ENCODE results near the gene DIPK1C.
A peak's percentile ranks its signal among the peaks of the same experiment; 100 is the strongest.

The DIPK1C gene

DNA sequence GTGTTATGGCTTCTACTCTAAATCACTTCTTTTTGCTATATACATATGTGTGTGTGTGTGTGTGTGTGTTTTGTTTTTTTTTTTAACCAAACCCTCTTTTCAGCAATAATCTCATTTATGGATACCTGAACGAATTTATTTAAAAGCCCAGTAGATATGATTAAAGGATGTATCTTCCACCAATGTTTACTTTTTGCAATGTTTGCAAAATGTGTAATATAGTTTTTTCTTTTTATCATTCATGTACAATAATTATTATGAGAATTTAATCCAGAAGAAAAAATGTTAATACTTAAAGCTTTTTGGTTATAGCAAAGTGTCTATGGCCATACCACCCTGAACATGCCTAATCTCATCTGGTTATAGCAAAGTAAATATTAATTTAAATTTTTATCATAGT, 37.4 kb upstream of the DIPK1C start:
- H3K4me3 ChIP-seq (replicated peaks in 1 of 2; ENCODE audit: low read depth in 2 of 2, low read length in 2 of 2), result no peak overlapping the region
- no peak for DNase-seq (ENCODE audit: low read depth in 2 of 2)
- TF ChIP-seq, protein P1, sequence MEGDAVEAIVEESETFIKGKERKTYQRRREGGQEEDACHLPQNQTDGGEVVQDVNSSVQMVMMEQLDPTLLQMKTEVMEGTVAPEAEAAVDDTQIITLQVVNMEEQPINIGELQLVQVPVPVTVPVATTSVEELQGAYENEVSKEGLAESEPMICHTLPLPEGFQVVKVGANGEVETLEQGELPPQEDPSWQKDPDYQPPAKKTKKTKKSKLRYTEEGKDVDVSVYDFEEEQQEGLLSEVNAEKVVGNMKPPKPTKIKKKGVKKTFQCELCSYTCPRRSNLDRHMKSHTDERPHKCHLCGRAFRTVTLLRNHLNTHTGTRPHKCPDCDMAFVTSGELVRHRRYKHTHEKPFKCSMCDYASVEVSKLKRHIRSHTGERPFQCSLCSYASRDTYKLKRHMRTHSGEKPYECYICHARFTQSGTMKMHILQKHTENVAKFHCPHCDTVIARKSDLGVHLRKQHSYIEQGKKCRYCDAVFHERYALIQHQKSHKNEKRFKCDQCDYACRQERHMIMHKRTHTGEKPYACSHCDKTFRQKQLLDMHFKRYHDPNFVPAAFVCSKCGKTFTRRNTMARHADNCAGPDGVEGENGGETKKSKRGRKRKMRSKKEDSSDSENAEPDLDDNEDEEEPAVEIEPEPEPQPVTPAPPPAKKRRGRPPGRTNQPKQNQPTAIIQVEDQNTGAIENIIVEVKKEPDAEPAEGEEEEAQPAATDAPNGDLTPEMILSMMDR (IDR thresholded peaks at IDR 0.05; ENCODE audit: low read depth, low read length), result no peak

DNA sequence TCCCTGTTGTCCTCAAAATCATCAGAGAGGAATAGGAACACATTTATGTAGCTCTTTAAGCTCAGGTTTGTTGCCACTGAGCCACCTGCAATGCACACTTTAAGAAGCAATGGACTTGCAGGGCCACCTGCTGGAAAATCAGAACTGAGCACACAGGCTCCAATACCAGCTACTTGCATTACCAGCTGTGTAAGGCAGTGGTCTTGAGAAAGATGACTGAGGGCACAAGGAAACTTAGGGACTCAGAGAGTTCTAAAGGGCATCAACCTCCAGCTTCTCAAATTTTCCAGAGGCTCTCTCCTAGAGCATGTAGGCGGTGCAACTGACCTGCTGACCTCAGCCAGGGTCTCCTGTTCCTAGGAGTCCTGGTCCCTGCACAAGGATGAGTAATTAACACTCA, 36.6 kb upstream of the DIPK1C start:
- no peak overlapping the region for H3K4me3 ChIP-seq (replicated peaks in 1 of 2; ENCODE audit: low read depth in 2 of 2, low read length in 2 of 2)
- peak; percentile 71 to 86 for DNase-seq (ENCODE audit: low read depth in 2 of 2)
- TF ChIP-seq, protein P1 (IDR thresholded peaks at IDR 0.05; ENCODE audit: low read depth, low read length), result peak; percentile 60

DNA sequence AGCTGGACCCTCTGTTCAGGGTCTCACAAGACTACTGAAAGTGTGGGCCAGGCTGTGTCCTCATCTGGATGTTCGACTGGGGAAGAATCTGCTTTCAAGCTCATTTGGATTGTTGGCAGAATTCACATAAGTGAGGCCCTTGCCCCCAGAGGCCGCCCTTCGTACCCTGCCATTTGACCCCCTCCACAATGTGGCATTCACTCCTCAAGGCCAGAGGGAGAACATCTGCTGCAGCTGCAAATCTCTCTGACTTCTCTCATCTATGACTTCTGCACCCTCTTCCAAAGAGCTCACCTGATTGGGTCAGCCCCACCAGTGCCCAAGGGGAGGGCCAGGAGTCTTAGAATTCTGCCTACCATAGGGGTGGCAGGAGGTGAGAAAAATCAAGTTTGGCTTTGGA, 35.2 kb upstream of the DIPK1C start:
- no peak overlapping the region for H3K4me3 ChIP-seq (replicated peaks in 1 of 2; ENCODE audit: low read depth in 2 of 2, low read length in 2 of 2)
- DNase-seq (ENCODE audit: low read depth in 2 of 2), result no peak
- TF ChIP-seq, protein P1 (IDR thresholded peaks at IDR 0.05; ENCODE audit: low read depth, low read length), result no peak

DNA sequence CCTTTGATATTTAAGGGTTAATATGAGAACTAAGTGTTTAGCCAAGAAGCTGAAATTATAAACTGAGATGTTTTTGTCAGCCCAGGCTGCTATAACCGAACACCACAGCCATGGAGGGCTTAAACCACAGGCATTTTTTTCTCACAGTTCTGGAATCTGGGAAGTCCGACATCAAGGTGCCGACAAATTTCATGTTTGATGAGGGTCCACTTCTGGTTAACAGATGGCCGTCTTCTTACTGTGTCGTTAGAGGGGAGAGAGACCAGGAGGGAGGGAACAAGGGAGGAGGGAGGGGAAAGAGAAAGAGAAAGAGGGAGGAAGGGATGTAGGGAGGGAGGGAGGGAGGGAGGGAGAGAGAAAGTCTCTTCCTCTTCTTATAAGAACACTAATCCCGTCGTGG, 32.6 kb upstream of the DIPK1C start:
- DNase-seq (ENCODE audit: low read depth in 2 of 2), result peak; percentile 14 to 41
- TF ChIP-seq, protein P1 (IDR thresholded peaks at IDR 0.05; ENCODE audit: low read depth, low read length), result no peak
- no peak overlapping the region for H3K4me3 ChIP-seq (replicated peaks in 1 of 2; ENCODE audit: low read depth in 2 of 2, low read length in 2 of 2)

DNA sequence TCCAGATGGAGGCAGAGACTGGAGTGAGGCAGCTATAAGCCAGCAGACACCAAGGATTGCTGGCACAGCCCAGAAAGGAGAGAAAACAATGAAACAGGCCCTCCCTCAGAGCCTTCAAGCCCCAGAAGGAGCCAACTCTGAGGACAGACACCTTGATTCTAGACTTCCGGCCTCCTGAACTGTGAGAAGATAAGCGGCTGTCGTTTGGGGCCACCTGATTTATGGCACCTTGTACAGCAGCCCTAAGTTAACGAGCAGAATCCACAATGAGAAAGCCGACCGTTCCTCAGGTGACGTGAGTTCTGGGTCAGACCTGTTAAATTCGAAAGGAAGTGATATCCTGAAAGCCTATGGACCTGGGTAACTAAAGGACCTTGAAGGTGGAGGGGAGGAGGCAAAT, 31.8 kb upstream of the DIPK1C start:
- no peak for DNase-seq (ENCODE audit: low read depth in 2 of 2)
- TF ChIP-seq, protein P1 (IDR thresholded peaks at IDR 0.05; ENCODE audit: low read depth, low read length), result no peak
- no peak overlapping the region for H3K4me3 ChIP-seq (replicated peaks in 1 of 2; ENCODE audit: low read depth in 2 of 2, low read length in 2 of 2)

DNA sequence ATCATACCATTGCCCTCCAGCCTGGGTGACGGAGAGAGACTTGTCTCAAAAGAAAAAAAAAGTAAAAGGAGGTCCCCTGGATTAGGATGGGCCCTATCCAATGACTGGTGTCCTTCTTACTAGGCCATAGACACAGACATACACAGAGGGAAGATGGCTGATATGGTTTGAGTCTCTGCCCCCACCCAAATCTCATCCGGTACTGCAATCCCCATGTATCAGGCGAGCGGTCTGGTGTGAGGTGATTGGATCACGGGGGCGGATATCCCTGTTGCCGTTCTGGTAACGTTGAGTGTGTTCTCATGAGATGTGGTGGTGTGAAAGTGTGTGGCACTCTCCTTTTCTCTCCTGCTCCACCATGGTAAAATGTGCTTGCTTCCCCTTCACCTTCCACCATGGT, 31.2 kb upstream of the DIPK1C start:
- DNase-seq (ENCODE audit: low read depth in 2 of 2), result no peak
- TF ChIP-seq, protein P1 (IDR thresholded peaks at IDR 0.05; ENCODE audit: low read depth, low read length), result no peak
- no peak overlapping the region for H3K4me3 ChIP-seq (replicated peaks in 1 of 2; ENCODE audit: low read depth in 2 of 2, low read length in 2 of 2)

DNA sequence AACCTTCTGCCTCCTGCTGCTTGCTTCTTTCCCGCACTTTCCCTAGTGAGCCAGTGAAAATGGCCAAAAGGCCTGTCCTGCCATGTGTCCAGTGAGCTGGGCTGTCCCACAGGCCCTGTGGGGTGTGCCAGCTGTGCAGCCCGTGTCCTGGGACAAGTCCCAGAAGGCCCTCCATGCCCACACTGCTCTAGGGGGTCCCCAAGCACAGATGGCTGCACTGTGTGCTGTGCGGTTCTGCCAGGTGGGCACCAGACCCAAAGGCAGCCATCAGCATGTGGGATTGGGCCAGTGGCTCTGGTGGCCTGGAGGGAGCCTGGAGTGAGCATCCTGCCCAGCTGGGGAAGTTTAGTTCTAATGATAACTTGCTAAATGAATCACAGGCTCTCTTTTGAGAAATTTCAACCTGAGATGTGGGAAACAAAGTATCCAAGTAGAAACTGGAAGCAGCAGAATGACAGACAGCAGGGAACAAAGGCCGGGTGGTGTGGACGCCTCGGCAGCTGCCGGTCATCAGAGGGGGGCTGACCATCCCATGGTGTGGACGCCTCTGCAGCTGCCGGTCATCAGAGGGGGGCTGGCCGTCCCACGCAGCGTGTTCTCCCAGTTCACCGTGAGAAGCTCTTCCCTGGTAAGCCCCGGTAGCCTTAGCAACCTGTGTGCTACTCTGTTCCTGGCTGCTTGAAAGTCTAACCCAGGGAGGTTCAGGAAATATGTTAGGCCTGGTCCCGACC, 29.2 kb upstream of the DIPK1C start:
- no peak for DNase-seq (ENCODE audit: low read depth in 2 of 2)
- H3K4me3 ChIP-seq (replicated peaks in 1 of 2; ENCODE audit: low read depth in 2 of 2, low read length in 2 of 2), result no peak overlapping the region
- TF ChIP-seq, protein P1 (IDR thresholded peaks at IDR 0.05; ENCODE audit: low read depth, low read length), result no peak

Measured in cardiac fibroblast (primary cell).